Measurements from ENCODE around the gene NRSN1.
A peak's percentile ranks its signal among the peaks of the same experiment; 100 is the strongest.
"Not testable (repeated sequence)": the region's sequence is repeated elsewhere in the genome, so short reads cannot be mapped to it uniquely, and the experiment has no call there.

Gene NRSN1, protein sequence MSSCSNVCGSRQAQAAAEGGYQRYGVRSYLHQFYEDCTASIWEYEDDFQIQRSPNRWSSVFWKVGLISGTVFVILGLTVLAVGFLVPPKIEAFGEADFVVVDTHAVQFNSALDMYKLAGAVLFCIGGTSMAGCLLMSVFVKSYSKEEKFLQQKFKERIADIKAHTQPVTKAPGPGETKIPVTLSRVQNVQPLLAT

GRCh38 chr6:24125980-24126379, at the start of gene NRSN1:
Gene NRSN1 (plus strand): TSS chr6:24126215. CDS start chr6:24134328, 8,113 bp downstream.
- DNase-seq, result peak; percentile 13

DNA sequence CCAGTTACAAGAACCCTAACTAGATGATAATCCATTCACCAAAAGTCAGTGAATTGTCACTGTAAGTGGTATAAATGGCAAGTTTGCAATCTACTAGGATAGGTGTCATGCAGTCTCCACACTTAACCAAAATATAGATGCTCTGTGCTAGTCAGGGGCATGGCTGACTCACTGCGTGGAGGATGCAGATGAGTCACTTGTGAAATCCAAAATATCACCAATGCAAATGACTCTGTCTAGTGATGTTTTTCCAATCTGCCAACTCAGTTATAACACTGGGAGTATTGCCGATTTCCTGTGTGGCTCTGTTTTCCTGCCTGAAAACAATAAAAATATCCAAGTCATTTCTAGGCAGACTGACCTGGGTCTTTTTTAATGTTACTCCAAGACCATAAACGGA, 47.8 kb upstream of the NRSN1 start:
- no peak for DNase-seq

DNA sequence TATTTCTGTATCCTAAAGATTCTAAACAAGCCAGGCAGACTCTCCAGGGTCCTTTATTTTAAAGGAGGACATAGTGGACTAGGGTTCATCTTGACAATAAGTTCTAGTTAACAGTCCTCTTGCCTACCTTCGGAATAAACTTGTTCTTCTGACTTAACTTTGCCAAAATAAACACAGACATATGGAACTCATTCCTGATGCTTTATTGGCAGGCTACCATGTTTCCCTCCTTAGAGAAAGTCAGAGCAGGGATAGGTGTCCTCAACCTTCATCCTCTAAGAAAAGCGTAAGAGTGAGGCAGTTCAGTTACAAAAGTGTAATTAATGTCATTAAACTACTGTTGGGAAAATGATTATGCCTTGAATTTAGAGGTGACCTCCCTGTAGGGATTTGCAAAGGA, 46.9 kb upstream of the NRSN1 start:
- DNase-seq, result no peak

GRCh38 chr6:24080711-24081110, 45.3 kb upstream of the NRSN1 start:
- no peak for DNase-seq

DNA sequence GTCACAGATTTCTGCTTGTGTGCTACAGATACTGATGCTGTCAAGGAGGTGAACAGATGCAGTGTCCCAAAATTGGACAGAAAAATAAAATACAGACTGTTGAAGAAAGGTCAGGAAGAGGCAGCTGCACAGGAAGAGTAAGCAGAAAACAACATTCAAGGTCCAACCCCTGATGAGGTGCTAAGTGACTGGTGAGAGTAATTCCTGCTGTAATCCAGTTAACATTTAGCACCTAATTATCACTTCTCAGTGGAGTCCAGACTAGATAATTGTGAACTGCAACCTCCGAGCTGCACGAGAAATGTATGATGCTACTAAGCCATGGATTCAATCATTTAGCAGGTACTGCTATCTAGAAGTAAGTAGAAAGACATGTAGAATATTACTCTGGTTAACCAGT, 36.3 kb upstream of the NRSN1 start:
- no peak for DNase-seq

DNA sequence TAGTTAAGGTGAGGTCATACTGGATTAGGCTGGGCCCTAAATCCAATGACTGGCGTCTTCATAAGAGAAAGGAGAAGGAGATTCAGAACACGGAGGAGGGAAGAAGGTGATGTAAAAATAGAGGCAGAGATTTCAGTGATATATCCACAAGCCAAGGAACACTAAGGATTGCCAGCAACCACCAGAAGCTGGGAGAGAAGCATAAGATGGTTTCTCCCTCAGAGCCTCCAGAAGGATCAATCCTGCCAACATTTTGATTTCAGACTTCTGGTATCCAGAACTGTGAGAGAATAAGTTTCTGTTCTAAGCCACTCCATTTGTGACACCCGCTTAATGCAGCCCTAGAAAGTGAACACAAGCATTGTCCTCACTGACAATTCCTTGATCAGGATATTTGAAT, 33.6 kb upstream of the NRSN1 start:
- DNase-seq, result no peak

DNA sequence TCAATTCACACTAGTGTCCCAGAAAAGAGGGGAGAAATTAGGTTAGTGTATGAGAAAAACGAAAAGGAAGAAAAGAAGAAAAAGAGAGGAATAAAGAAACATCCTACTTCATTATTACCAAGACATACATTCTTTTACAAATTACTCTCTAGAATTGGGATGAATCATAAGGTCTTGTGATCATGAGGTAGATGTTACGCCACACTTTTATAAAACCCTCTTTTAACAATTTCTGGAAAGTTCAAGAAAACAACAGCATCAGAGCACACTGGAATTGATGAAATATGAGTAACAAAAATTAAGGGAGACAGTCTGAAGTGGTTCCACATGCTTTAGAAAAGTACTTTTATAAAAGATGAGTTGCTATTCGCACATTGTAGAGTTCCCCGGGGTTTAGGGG, 32.6 kb upstream of the NRSN1 start:
- no peak for DNase-seq

DNA sequence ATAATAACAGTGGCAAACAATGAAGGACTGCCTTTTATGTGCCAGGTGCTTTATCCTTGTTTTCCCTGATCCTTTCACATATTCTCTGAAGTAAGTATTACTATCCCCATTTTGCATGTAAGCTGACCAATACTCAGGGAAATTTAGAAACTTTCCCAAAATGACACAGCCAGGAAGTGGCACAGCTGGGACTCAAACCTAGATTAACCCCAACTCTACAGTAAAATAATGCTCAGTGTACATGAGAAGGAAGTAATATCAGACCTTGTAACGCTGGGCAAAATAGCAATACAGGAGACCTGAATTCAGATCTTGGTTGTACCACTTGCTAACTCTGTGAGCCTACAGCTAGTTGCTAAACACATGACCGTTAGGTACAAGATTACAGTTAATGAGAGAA, 26.8 kb upstream of the NRSN1 start:
- DNase-seq, result no peak

- DNase-seq, result no peak
Measured at GRCh38 chr6:24100024-24100769, 25.8 kb upstream of the NRSN1 start.

- DNase-seq, result no peak
Measured at GRCh38 chr6:24100770-24101155, 25.3 kb upstream of the NRSN1 start.

GRCh38 chr6:24105191-24105590, 20.8 kb upstream of the NRSN1 start:
- DNase-seq, result no peak

DNA sequence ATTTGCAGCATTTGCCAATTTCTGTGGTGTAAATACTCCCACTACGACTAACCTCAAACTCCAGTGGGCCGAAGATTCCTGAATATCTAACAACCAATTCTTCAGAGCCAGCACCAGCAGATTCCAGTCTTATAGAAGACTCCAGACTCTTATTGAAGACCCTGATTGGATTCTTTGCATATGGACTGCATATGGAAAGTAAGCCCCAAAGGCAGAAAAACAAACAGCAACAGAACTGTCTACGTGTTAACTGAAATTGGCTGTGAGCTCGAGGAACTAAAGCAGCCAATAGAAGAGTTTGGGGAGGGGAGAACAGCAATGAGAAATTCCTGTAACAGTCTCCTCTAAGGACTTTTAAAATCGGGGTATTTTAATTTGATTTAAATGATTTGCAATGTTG, 19.7 kb upstream of the NRSN1 start:
- no peak for DNase-seq

DNA sequence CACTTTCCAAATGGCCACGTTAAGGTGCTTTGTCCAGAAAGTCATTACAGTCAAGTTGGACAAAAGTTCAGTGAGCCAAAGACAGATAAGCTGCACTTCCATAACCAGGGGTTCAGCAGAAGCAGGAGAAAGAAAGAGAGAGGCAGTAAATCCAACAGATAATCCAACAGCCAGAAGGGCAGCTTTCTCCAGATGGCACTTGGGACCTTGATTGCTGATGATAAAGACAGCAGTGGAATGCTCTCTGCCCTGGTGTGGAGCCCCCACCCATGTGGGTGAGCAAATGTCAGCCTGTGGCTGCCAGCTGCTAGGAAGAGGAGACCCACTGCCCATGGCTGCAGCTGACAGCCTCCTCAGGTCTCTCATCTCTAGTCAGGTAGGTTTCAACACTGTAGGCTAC, 18.7 kb upstream of the NRSN1 start:
- no peak for DNase-seq

DNA sequence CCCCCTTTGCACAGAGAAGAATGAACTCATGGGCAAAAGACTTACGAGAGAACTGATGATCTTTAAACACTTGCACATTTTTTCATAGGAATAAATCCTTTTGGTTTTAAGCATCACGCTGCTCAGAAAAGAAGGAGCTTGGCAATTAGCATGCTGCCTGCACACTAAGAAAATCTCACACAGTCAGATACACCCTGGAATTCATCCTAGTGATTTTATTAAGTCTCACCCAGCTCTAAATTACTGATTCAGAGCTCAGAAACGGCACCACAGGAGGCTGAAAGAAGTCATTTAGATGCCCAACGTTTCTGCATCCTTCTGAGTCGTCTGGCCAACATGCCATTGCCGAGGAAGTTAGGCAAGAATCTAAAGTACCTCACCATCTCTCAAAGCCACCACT, 18.0 kb upstream of the NRSN1 start:
- no peak for DNase-seq

DNA sequence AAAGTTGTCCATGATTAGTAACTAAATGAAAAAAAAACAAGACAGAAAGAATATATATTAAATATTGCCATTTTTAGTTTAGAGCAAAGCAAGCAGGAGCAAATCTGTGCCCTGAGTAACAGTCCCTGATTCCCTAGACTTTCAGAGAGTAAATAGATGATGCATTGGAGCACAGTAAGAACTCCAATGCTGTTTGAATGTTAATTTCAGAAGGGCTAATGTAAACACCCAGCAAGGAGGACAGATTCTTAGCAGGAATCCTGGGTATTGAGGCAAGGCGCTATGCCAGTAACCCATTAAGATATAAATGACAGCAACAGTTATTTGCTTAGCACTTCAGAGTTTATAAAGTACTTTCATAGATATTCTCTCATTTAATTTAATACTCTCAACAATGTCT, 15.6 kb upstream of the NRSN1 start:
- DNase-seq, result no peak

DNA sequence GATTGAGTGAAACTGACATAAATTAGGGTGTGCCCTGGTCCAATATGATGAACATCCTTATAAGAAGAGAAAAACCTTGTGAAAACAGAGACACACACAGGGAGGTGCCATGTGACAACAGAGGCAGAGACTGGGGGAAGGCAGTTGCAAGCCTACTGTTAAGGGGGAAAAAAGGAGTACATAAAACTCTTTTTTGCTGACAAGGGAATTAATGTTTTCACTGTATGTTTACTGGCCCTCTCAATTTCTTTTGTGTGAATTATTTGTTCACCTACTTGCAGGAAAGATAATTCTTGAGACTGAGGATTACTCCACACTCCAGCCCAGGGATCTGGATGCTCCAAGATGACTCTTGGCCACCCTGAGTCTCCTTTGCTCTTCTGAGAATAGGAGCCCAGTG, 12.1 kb upstream of the NRSN1 start:
- DNase-seq, result no peak

DNA sequence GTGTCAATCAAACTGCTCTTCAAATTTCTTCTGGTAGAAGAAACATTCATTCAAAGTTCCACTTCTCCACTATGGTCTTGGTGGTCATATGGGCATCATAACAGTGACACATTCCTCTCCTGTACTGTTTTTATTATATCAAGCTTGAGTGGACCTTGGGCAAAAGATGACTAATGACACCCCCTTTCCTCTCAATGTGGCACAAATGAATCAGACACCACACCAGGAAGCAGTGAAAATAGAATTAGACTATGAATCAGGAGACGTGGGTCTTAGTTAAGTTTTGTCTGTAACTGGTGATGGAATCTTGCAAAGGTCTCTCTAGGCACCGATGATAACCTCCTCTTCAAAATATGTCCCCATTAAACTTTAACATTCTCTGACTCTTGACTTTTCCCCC, 9.0 kb upstream of the NRSN1 start:
- no peak for DNase-seq

- no peak for DNase-seq
Measured at GRCh38 chr6:24122139-24122538, 3.9 kb upstream of the NRSN1 start.

GRCh38 chr6:24126586-24127192, 674 bp downstream of the NRSN1 start:
- peak; percentile 15 for DNase-seq

- DNase-seq, result no peak
Measured at GRCh38 chr6:24127316-24127715, 1.3 kb downstream of the NRSN1 start.

- no peak for DNase-seq
Measured at GRCh38 chr6:24131751-24132150, 5.7 kb downstream of the NRSN1 start.

GRCh38 chr6:24139080-24139479, 13.1 kb downstream of the NRSN1 start:
- no peak for DNase-seq

DNA sequence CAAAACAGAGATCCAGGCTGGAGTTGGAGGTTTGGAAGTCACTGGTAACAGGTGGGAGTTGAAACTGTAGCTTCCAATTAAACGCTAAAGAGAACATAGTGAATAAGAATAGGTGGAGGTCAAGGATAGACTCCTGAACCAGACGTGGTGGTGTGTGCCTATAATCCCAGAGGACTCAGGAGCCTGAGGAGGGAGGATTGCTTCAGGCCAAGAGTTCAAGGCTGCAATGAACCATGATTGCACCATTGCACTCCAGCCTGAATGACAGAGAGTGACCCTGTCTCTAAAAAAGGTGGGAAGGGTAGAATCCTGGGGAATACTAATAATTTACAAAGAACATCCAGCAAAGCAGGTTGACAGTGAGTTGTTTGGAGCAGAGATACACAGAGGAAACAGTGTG, 13.6 kb downstream of the NRSN1 start:
- DNase-seq, result no peak

DNA sequence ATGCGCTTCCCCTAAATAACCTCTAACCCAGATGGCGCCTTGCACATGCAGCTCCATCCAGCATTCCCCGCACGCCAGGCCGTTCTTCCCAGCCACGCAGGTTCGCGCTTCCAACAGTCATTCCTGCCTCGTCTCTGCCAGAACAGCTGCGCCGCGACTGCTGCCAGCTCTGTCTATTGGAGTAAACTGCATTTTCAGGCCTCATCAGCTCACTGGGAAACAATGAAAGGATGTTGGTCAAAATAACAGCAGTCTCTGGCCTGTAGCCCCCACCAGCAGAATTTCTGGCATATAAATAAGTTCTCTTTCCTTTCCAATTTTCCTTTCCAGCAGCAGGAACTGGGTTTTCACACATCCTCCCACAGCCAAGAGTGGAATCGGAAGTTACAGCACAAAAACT, 14.6 kb downstream of the NRSN1 start:
- no peak for DNase-seq

GRCh38 chr6:24142733-24143132, 16.7 kb downstream of the NRSN1 start:
- DNase-seq, result not testable (repeated sequence)
